Stomach (tissue), 9 donors: ENCODE measurements around the gene NRXN2. TPM values are rescaled to one million over a fixed set of nuclear protein-coding genes. Genes with fewer than 3 reads are reported as not detected.

ENCODE experiments used
- DNase-seq, 2 donors: peaks; one replicate each; pipeline versions ENCODE4 v3.0.0 to v3.0.0-alpha.2; 2013 to 2019
- H3K27ac ChIP-seq, 5 donors: fragments of 200-600 bp in 4 of 5; sonication (generic) in 4 of 5; one replicate each; pipeline ENCODE4 v1.5.1; 2013 to 2019; ENCODE audit warnings: mild to moderate bottlenecking in 1 of 5, moderate library complexity in 1 of 5
- H3K27me3 ChIP-seq, 3 donors: fragments of 200-600 bp; sonication (generic); one replicate each; pipeline ENCODE4 v1.5.1; 2017 to 2019; ENCODE audit warnings: mixed run types in 1 of 3
- H3K36me3 ChIP-seq, 4 donors: fragments of 200-600 bp; sonication (generic); 1 replicate in 3 of 4; 2 replicates in 1 of 4; pipeline ENCODE4 v1.5.1; 2016 to 2019
- H3K4me1 ChIP-seq, 4 donors: fragments of 200-600 bp; sonication (generic); one replicate each; pipeline ENCODE4 v1.5.1; 2016 to 2019
- H3K4me3 ChIP-seq, 4 donors: fragments of 200-600 bp; sonication (generic) in 3 of 4; one replicate each; pipeline ENCODE4 v1.5.1; 2016 to 2019; ENCODE audit warnings: mild to moderate bottlenecking in 1 of 4
- H3K9me3 ChIP-seq, 4 donors: fragments of 200-600 bp; sonication (generic); one replicate each; pipeline ENCODE4 v1.5.1; 2016 to 2019
- EP300 ChIP-seq: sonication (generic); formaldehyde crosslinking; IDR thresholded peaks from one replicate; pipeline ENCODE4 v1.6.1; 2017; ENCODE audit warnings: antibody characterized with exemption
- POLR2A ChIP-seq, 4 donors: fragments of 450-650 bp; IDR thresholded peaks; one replicate each; pipeline ENCODE4 v1.6.1; 2016; ENCODE audit warnings: antibody characterized with exemption in 4 of 4, control low read depth in 2 of 4, mild to moderate bottlenecking in 1 of 4, moderate library complexity in 1 of 4
- POLR2AphosphoS5 ChIP-seq, 3 donors: sonication (generic); formaldehyde crosslinking; IDR thresholded peaks; one replicate each; pipeline ENCODE4 v1.6.1; 2016; ENCODE audit warnings: antibody characterized with exemption in 3 of 3
- WGBS, 5 donors: extraction: QIAGEN DNeasy Blood & Tissue Kit in 3 of 5; methylation state at CpG; one replicate each; pipeline versions ENCODE4 v1.1.5 to v1.1.7; 2013 to 2018; 5-methylcytosine and 5-hydroxymethylcytosine counted together
- intact Hi-C: fragments of 100-400 bp; cut with DNase I; formaldehyde crosslinking; loops from one replicate; pipeline ENCODE4 v1.15.1; 2023; ENCODE audit warnings: low total_unique reads
- polyA plus RNA-seq, 3 donors: library from polyadenylated mRNA; stranded (reverse); fragments of 200-250 nt; gene quantifications; one replicate each; pipeline ENCODE4 v1.2.3, GENCODE V29; 2013
- total RNA-seq, 5 donors: library from RNA; depleted of rRNA; stranded (reverse); fragments of >200 nt; gene quantifications; one replicate each; pipeline versions ENCODE4 v1.1.0 to v1.2.3, GENCODE V29; 2014 to 2016
- TF ChIP-seq, protein P1 (sequence below), 7 experiments: fragments of 450-650 bp in 4 of 7; fragments of 200-600 bp in 3 of 7; sonication (generic) in 3 of 7; IDR thresholded peaks; one replicate each; pipeline ENCODE4 v1.5.1; 2016 to 2019; ENCODE audit warnings: antibody characterized with exemption in 7 of 7, control low read depth in 2 of 7, mild to moderate bottlenecking in 1 of 7
- donor health status: healthy with polysubstance abuse.
- donor health status: Bipolar disorder and iron deficiency.
- donor health status: healthy.

Gene NRXN2
- total and polyA plus RNA-seq, 8 donors, result 0.14 to 16.9 (median 1.2) TPM; not detected in 4

DNA sequence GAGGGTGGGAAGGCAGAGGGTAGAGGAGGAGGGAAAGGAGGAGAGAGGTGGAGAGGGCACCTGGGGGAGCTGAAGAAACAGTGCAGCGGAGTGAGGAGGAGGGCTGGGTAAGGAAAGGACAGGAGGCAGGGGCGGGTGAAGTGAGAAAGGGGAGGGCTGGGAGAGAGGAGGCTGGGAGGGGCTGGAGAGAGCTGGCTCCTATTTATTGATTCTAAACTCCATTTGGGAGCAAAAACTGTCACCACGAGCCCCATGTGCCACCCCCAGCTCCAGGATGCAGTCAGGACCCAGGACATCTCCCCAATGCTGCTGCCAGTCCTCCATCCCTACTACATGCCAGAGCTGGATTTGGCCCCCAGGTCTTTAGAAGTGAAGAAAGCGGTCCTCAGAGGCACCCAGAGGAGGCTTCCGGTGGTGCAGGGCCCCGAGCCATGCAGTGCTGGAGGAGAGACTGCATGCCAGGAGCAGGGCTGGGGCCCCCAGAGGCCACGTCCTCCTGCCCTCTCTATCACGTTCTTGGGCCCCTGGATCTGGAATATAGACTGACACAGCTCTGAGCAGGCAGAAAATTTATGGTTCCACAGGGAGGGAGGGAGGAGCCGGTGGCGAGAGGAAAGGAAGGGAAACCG is 78.2 kb downstream of the NRXN2 start:
- TF ChIP-seq POLR2AphosphoS5 (IDR thresholded peaks at IDR 0.05), result no peak
- TF ChIP-seq, protein P1, sequence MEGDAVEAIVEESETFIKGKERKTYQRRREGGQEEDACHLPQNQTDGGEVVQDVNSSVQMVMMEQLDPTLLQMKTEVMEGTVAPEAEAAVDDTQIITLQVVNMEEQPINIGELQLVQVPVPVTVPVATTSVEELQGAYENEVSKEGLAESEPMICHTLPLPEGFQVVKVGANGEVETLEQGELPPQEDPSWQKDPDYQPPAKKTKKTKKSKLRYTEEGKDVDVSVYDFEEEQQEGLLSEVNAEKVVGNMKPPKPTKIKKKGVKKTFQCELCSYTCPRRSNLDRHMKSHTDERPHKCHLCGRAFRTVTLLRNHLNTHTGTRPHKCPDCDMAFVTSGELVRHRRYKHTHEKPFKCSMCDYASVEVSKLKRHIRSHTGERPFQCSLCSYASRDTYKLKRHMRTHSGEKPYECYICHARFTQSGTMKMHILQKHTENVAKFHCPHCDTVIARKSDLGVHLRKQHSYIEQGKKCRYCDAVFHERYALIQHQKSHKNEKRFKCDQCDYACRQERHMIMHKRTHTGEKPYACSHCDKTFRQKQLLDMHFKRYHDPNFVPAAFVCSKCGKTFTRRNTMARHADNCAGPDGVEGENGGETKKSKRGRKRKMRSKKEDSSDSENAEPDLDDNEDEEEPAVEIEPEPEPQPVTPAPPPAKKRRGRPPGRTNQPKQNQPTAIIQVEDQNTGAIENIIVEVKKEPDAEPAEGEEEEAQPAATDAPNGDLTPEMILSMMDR (IDR thresholded peaks at IDR 0.05), result no peak
- no peak for TF ChIP-seq EP300
- DNase-seq, result peak in 1 of 2 donors; percentile 45

DNA sequence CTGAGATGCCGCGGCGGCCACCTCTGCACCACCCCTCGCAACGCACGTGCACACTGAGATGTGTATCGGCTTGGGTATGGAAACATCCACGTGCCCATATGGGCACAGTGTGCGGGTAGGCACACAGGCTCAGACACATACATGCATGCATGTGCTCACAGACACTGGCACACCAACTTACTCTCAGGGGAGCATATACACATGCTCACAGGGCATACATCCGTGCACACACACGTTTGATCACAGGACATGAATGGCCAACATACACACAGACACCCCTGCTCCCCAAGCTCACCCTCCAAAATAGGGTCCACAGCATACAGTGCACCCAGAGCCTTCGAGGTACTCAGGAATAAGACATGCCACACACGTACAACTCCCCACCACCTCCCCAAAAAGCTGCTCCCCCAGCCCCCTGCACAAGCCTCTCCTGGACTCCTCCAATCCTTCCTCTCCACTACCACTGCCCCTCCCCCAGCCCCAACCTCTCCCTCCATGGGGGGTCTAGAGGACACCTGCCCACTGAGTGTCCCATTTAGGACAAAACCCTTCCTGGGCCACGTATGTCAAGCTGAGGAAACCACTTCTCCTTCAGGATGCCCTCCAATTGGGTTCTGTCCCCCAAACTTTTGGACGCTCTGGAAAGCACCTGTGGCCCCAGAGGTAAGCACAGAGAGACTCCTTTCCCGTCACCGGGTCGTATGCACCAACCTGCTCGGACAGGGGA is 78.9 kb downstream of the NRXN2 start:
- H3K27ac ChIP-seq, result no peak overlapping the region
- TF ChIP-seq, protein P1 (IDR thresholded peaks at IDR 0.05), result no peak
- TF ChIP-seq POLR2A (IDR thresholded peaks at IDR 0.05), result no peak
- no peak for TF ChIP-seq POLR2AphosphoS5 (IDR thresholded peaks at IDR 0.05)
- no peak for TF ChIP-seq EP300
- peaks cover 12 to 23% (median 16%) of the 10 kb centered on the region in 4 donors for H3K4me1 ChIP-seq
- peak in 1 of 2 donors; percentile 42 for DNase-seq
- 11 to 25% (median 11%) methylated on average over 12 to 19 of the region's 19 CpGs for WGBS, 5 donors
- intact Hi-C loops, result no loop called here
- H3K36me3 ChIP-seq, result no peaks in the 10 kb centered on the region
- H3K9me3 ChIP-seq, result no peaks in the 10 kb centered on the region
- peak overlapping the region in 3 of 4 donors; percentile 38 to 43 (median 42) for H3K4me3 ChIP-seq
- H3K27me3 ChIP-seq, result peaks cover 14 to 95% (median 64%) of the 10 kb centered on the region in 3 donors

More for the DNA sequence above, 78.2 kb downstream of the NRXN2 start:
- Histone ChIP-seq H3K9me3 (no peaks in the 10 kb centered on the region), H3K4me1 (peaks cover 12 to 23% (median 16%) of the 10 kb centered on the region in 4 donors), H3K4me3 (no peak overlapping the region), H3K27me3 (peaks cover 14 to 95% (median 63%) of the 10 kb centered on the region in 3 donors), H3K27ac (no peak overlapping the region), H3K36me3 (no peaks in the 10 kb centered on the region)
- WGBS, 5 donors, result 24 to 45% (median 28%) methylated on average over 11 of the region's 11 CpGs
- intact Hi-C loops, result no loop called here

DNA sequence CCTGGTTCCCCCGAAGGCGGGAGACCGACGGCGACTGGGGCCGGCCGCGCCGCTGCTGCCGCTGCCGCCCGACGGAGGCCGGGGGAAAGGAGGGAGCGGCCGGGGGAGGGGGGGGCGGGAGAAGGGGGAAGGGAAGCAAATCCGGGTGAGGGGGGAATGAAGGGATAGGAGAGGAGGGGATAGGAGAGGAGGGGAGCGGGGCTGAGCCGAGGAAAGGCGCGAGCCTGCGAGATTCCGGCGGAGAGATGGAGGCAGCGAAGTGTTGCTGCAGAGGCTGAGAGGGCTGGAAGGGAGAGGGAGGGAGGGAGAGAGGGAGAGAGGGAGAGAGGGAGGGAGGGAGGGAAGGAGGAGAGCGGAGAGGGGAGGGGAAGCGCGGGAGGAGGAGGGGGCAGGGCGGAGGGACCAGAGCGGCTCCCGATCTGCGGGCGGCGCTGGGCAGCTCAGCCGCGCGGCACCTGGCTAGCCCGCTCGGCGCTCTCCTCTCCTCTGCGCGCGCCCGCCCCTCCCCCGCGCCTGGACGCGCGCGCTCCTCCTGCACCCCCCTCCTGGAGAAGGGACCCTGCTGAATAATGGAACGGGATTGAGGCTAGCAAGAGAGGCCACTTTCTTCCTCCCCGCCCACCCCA is 79.6 kb downstream of the NRXN2 start:
- WGBS, 5 donors, result 1 to 2% (median 1%) methylated on average over 22 to 50 of the region's 53 CpGs
- DNase-seq, result peak in 1 of 2 donors; percentile 80
- H3K4me3 ChIP-seq, result peak overlapping the region; percentile 29 to 43 (median 40)
- H3K27ac ChIP-seq, result peak overlapping the region in 1 of 5 donors; percentile 24
- no peaks in the 10 kb centered on the region for H3K36me3 ChIP-seq
- H3K9me3 ChIP-seq, result no peaks in the 10 kb centered on the region
- H3K4me1 ChIP-seq, result peaks cover 12 to 30% (median 17%) of the 10 kb centered on the region in 4 donors
- intact Hi-C loops, result no loop called here
- TF ChIP-seq, protein P1 (IDR thresholded peaks at IDR 0.05), result no peak
- TF ChIP-seq POLR2A (IDR thresholded peaks at IDR 0.05), result no peak
- no peak for TF ChIP-seq POLR2AphosphoS5 (IDR thresholded peaks at IDR 0.05)
- no peak for TF ChIP-seq EP300
- peaks cover 14 to 95% (median 66%) of the 10 kb centered on the region in 3 donors for H3K27me3 ChIP-seq

DNA sequence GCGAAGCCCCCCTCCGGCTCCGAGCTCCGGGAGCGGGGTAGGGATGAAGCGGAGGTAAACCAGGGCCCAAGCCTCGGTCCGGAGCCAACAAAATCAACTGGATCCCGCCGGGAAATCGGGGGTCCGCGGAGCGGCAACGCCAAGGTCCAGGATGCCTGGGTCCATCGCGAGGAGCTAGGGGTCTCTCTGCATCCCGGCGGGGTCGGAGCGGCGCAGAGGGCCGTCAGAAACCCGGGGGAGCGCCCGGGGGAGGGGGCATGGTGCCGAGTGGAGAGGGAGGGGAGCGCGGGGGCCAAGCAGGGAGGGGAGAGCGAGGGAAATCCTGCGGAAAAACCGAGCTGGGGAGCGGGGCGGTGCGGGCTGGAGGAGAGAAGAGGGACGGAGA is 80.1 kb downstream of the NRXN2 start:
- intact Hi-C loops, result no loop called here
- WGBS, 5 donors, result 1 to 6% (median 2%) methylated on average over 19 to 36 of the region's 36 CpGs
- H3K36me3 ChIP-seq, result no peaks in the 10 kb centered on the region
- no peak for DNase-seq
- peaks cover 12 to 35% (median 19%) of the 10 kb centered on the region in 4 donors for H3K4me1 ChIP-seq
- TF ChIP-seq POLR2A (IDR thresholded peaks at IDR 0.05), result no peak
- no peak for TF ChIP-seq POLR2AphosphoS5 (IDR thresholded peaks at IDR 0.05)
- peaks cover 14 to 95% (median 71%) of the 10 kb centered on the region in 3 donors for H3K27me3 ChIP-seq
- H3K9me3 ChIP-seq, result no peaks in the 10 kb centered on the region
- H3K27ac ChIP-seq, result peak overlapping the region in 1 of 5 donors; percentile 24
- H3K4me3 ChIP-seq, result peak overlapping the region; percentile 29 to 43 (median 40)
